Upper lobe of right lung (tissue), 1 donor: ENCODE data around the gene PIGW. TPM values are rescaled to one million over a fixed set of nuclear protein-coding genes. Genes with fewer than 3 reads are reported as not detected.

ENCODE experiments used
- ATAC-seq: fragments of 200-7000 bp; cut with Tn5 transposase; one replicate; pipeline ENCODE4 v1.9.1; 2020; ENCODE audit warnings: mild to moderate bottlenecking, moderate library complexity
- DNase-seq: peaks from one replicate; pipeline ENCODE4 v3.0.0-alpha.2; 2020
- H3K27ac ChIP-seq: fragments of 200-600 bp; one replicate; pipeline ENCODE4 v1.8.0; 2022
- H3K27me3 ChIP-seq: fragments of 200-600 bp; one replicate; pipeline ENCODE4 v1.8.0; 2022; ENCODE audit warnings: mild to moderate bottlenecking
- H3K36me3 ChIP-seq: fragments of 200-600 bp; one replicate; pipeline ENCODE4 v1.8.0; 2022
- H3K4me1 ChIP-seq: fragments of 200-600 bp; one replicate; pipeline ENCODE4 v1.8.0; 2022
- H3K4me3 ChIP-seq: fragments of 200-600 bp; one replicate; pipeline ENCODE4 v1.8.0; 2022; ENCODE audit warnings: mild to moderate bottlenecking
- H3K9me3 ChIP-seq: fragments of 200-600 bp; one replicate; pipeline ENCODE4 v1.8.0; 2022
- intact Hi-C: fragments of 100-400 bp; cut with DNase I; formaldehyde crosslinking; loops from one replicate; pipeline ENCODE4 v1.11.0; 2022
- total RNA-seq: library from RNA; stranded (reverse); fragmentation: NEBNext Ultra II Directional; extraction: Animal tissue kit (Norgen Biotek cat#: 25700); gene quantifications from one replicate; pipeline ENCODE4 v1.2.1, GENCODE V29; 2021
- TF ChIP-seq, protein P1 (sequence below): fragments of 200-600 bp; IDR thresholded peaks from one replicate; pipeline ENCODE4 v1.8.0; 2022; ENCODE audit warnings: antibody characterized with exemption
- donor health status: DM: no; HTN: yes; CAD: no; lungs with severe emphysema.

PIGW gene
- total RNA-seq, 1 donor from 2014 or later, result 8.6 TPM

DNA sequence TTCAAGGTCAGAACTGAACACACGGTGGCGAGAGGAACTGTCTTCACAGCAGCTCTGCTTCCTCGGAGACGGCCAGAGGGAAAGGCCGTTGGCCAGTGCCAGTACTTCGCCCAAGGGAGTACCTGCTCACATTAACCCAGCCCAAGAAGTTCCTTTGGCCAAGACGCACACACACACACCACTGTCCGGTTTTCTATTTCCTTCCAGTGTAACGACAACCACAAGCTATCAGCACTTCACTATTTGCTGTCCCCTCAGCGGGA lies 9.2 kb downstream of the PIGW start:
- peak; percentile 1 for ATAC-seq
- intact Hi-C loops, result no loop called here
- TF ChIP-seq, protein P1, sequence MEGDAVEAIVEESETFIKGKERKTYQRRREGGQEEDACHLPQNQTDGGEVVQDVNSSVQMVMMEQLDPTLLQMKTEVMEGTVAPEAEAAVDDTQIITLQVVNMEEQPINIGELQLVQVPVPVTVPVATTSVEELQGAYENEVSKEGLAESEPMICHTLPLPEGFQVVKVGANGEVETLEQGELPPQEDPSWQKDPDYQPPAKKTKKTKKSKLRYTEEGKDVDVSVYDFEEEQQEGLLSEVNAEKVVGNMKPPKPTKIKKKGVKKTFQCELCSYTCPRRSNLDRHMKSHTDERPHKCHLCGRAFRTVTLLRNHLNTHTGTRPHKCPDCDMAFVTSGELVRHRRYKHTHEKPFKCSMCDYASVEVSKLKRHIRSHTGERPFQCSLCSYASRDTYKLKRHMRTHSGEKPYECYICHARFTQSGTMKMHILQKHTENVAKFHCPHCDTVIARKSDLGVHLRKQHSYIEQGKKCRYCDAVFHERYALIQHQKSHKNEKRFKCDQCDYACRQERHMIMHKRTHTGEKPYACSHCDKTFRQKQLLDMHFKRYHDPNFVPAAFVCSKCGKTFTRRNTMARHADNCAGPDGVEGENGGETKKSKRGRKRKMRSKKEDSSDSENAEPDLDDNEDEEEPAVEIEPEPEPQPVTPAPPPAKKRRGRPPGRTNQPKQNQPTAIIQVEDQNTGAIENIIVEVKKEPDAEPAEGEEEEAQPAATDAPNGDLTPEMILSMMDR, result no peak

DNA sequence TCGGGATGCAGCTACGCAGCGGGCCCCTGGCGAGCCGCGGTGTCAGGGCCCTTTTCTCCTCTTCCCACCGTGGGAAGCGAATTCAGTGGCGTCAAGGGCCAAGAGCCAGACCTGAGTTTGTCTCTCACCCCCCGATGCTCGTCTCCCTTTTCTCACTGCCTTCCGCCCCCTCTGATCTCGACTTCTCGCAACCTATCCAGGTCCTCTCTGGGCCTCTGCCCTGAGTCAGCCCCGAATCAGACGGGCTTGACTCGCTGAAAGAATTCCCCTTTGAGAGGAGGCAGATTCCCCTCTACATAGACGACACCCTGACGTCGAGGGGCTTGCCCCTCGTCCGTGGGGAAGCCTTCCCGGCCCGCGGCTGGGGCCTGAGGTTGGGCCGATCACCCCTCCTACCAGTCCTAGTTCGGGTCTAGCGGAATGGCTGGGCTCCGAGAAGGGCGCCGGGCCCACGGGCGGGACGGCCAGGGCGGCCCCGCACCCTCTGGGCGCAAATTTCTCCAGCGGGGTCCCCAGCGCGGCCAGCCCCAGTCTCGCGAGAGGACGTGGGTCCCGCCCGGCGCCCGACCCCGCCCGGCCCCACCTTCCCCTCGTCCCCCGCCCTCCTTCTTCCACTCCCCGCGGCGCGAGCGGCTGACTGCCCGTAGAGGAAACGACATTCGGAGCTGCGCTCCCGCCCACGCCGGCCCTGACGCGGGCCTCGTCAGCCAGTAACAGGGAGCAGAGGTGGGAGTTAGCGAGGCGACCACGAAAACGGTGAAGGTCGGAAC lies 9.7 kb downstream of the PIGW start, which contains the start of gene GGNBP2:
Gene GGNBP2 (plus strand): TSS at position 613 of the 770 bp plus-strand sequence. CDS start 806 bp downstream, outside the sequence.
- TF ChIP-seq, protein P1, result no peak

More for the DNA sequence above, 9.2 kb downstream of the PIGW start:
- H3K9me3 ChIP-seq, result no peaks in the 10 kb centered on the region
- no peaks in the 10 kb centered on the region for H3K27me3 ChIP-seq
- H3K4me1 ChIP-seq, result peaks cover 36% of the 10 kb centered on the region
- H3K36me3 ChIP-seq, result peaks cover 5% of the 10 kb centered on the region
- peak overlapping the region; percentile 88 for H3K4me3 ChIP-seq
- DNase-seq, result no peak
- peak overlapping the region; percentile 99 for H3K27ac ChIP-seq

DNA sequence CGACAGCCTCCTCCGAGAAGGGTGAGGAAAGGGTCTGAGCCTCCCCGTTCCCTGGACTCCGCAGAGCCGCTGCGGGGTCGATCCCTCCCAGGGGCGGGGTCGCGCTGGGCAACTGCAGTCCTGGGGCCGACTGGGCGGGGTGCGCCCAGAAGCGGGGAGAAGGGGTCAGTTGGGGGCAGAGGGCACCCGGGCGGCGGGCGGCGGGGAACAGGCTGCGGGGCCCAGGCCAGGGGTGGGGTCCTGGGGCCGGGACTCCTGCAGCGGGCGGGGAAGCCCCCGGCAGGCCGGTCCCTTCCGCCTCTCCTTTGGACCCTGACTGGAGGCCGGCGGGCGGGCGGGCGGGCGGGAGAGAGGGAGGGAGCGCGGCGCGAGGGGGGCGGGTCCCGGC lies 10.3 kb downstream of the PIGW start:
- DNase-seq (no peak), ATAC-seq (peak; percentile 60)
- no peaks in the 10 kb centered on the region for H3K27me3 ChIP-seq
- no peaks in the 10 kb centered on the region for H3K9me3 ChIP-seq
- intact Hi-C loops, result no loop called here
- H3K27ac ChIP-seq, result peak overlapping the region; percentile 99
- peak overlapping the region; percentile 88 for H3K4me3 ChIP-seq
- H3K4me1 ChIP-seq, result peaks cover 37% of the 10 kb centered on the region
- no peaks in the 10 kb centered on the region for H3K36me3 ChIP-seq
- TF ChIP-seq, protein P1, result no peak

More for the DNA sequence above, 9.7 kb downstream of the PIGW start, which contains the start of gene GGNBP2:
- peak; percentile 90 for ATAC-seq
- Histone ChIP-seq H3K4me1 (peaks cover 37% of the 10 kb centered on the region), H3K27ac (peak within 1 kb of the TSS; percentile 99), H3K27me3 (no peaks in the 10 kb centered on the region), H3K36me3 (peaks cover under 1% of the 10 kb centered on the region), H3K4me3 (peak within 1 kb of the TSS; percentile 88), H3K9me3 (no peaks in the 10 kb centered on the region)
- DNase-seq, result peak; percentile 98
- intact Hi-C loops, result no loop called here

DNA sequence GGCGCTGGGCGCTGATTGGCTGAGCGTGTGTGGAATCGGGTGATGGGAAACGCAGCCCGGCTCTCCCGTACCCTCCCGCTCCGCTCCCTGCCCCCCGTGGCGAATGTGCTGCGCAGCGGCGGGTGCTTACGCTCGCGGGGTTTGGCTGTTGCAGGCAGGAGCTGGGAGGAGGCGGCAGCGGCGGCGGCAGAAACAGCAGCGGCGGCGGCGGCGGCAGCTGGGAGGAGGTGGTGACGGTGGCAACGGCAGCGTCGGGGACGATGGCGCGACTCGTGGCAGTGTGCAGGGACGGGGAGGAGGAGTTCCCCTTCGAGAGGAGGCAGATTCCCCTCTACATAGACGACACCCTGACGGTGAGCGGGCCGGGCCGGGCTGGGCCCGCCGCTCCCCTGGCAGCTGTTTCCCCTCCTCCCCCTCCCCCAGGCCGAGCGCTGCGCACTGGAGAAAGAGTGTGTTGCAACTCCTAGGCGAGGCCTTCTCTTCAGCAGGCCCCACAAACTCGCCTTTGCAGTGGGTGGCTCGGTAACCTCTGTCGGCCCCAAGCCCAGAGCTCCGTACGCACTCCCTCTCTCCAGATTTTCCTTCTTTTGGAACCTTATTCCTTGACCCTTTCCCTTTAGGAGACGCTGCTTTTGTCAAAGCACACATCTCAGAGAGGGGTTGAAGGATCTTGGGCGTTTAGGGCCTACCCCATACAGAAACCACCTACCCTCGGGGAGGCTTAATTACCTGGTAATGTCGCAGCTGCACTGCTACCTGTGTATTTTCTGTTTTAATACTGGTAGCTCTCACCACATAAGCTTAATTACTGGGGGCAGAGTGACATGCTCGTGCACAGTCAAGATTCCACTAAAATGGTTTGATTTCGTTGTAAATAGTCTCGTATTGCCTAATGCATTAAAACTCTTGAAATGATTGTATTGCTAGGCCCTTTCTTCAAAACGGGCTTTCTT lies 11.0 kb downstream of the PIGW start:
- Histone ChIP-seq H3K4me1 (peaks cover 38% of the 10 kb centered on the region), H3K36me3 (no peaks in the 10 kb centered on the region), H3K27ac (peak overlapping the region; percentile 99), H3K4me3 (peak overlapping the region; percentile 88), H3K9me3 (no peaks in the 10 kb centered on the region), H3K27me3 (no peaks in the 10 kb centered on the region)
- TF ChIP-seq, protein P1, result no peak
- intact Hi-C loops, result no loop called here
- DNase-seq (peak; percentile 99), ATAC-seq (peak; percentile 94)

DNA sequence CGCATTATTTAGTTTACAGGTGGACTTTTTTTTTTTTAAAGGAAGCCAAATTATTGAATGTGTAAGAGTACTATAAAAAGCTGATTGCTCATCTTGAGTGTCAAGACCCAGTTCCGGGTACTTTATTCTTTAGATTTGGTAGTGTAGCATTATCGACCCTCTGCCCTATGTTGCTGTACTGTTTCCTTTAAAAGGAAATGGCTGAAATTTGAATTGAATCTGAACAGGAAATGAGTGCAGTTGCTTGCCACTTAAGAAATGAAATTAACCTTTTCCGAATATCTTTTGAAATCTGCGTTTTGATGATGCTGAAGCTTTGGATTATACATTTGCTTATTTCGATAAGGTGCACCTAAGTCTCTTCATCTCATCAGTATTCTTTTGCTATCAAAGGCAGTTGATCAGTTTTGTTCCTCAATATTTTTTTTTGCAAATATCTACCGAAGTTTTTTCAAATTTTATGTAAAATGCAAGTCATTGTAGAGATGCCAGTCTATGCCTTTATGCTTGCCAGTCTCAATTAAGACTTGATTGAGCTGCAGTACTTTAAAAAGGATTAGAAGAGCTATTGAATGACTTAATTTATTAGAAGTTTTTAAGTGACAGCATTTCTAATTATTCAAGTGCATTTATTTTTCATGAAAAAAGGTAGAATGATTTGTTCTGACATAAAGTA lies 11.8 kb downstream of the PIGW start:
- intact Hi-C loops, result no loop called here

More for the DNA sequence above, 11.8 kb downstream of the PIGW start:
- Histone ChIP-seq H3K27me3 (no peaks in the 10 kb centered on the region), H3K4me1 (peaks cover 46% of the 10 kb centered on the region), H3K4me3 (peak overlapping the region; percentile 88), H3K9me3 (no peaks in the 10 kb centered on the region), H3K36me3 (no peaks in the 10 kb centered on the region), H3K27ac (peak overlapping the region; percentile 99)
- no peak for ATAC-seq
- DNase-seq, result no peak
- TF ChIP-seq, protein P1, result no peak
